A549 (cell line): Measurements from ENCODE around the gene MORN1.

Experiments used
- BHLHE40 ChIP-seq: IDR thresholded peaks from 2 replicates; pipeline ENCODE4 v1.6.1; 2012; ENCODE audit warnings: low read depth, low read length, inconsistent platforms
- CHD4 ChIP-seq: fragments of 200-600 bp; sonication (generic); IDR thresholded peaks from 2 replicates; pipeline ENCODE4 v1.6.1; 2016; ENCODE audit warnings: antibody characterized with exemption, mild to moderate bottlenecking, borderline replicate concordance
- EP300 ChIP-seq, 2 experiments: fragments of >200 bp; sonication (Bioruptor Twin); formaldehyde crosslinking; IDR thresholded peaks; 2 replicates in 1 of 2; 3 replicates in 1 of 2; pipeline ENCODE4 v1.6.1; 2016 to 2017
- GATA3 ChIP-seq: IDR thresholded peaks from 2 replicates; pipeline ENCODE4 v1.6.1; 2012; ENCODE audit warnings: borderline replicate concordance
- MYC ChIP-seq: IDR thresholded peaks from 2 replicates; pipeline ENCODE4 v1.6.1; 2012; ENCODE audit warnings: mild to moderate bottlenecking, inconsistent platforms, low read length, improper control_type of control experiment, borderline replicate concordance
- RFX5 ChIP-seq: fragments of 450-650 bp; IDR thresholded peaks from 2 replicates; pipeline ENCODE4 v1.7.1; 2014; ENCODE audit warnings: antibody characterized with exemption, mild to moderate bottlenecking, moderate library complexity
- TF ChIP-seq, protein P1 (sequence below): fragments of >200 bp; sonication (Bioruptor Twin); formaldehyde crosslinking; IDR thresholded peaks from 3 replicates; pipeline ENCODE4 v1.5.1; 2016
- TF ChIP-seq, protein P2 (sequence below): fragments of 450-650 bp; IDR thresholded peaks from 2 replicates; pipeline ENCODE4 v1.6.1; 2014; ENCODE audit warnings: antibody characterized with exemption

DNA sequence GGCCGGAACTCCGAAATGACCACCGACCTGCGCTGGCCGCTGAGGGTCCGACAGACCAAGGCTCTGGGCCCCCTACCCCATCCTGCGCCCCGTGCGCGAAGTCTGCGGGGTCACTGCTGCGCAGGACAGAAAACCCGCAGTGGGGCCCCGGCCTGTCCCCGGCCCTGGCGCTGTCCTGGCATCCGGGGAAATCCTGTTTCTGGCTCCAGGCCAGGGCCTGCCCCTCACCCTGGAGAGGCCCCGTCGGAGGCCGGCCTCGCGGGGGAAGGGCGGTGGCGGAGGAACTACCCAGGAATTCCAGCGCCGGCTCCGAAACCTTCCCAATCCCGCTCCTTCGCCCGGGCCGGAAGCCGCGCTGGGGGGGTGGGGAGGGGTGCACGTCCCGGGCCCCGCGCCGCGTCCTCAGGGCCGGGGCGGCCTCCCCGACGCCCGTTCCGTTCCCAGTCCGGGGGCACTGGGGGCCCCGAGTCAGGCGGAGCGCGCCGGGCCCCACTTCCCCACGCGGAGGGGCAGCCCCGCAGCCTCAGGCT lies 77.0 kb downstream of the MORN1 start:
- TF ChIP-seq EP300 (IDR thresholded peaks at IDR 0.05): no peak
- TF ChIP-seq RFX5: no peak
- TF ChIP-seq, protein P1, sequence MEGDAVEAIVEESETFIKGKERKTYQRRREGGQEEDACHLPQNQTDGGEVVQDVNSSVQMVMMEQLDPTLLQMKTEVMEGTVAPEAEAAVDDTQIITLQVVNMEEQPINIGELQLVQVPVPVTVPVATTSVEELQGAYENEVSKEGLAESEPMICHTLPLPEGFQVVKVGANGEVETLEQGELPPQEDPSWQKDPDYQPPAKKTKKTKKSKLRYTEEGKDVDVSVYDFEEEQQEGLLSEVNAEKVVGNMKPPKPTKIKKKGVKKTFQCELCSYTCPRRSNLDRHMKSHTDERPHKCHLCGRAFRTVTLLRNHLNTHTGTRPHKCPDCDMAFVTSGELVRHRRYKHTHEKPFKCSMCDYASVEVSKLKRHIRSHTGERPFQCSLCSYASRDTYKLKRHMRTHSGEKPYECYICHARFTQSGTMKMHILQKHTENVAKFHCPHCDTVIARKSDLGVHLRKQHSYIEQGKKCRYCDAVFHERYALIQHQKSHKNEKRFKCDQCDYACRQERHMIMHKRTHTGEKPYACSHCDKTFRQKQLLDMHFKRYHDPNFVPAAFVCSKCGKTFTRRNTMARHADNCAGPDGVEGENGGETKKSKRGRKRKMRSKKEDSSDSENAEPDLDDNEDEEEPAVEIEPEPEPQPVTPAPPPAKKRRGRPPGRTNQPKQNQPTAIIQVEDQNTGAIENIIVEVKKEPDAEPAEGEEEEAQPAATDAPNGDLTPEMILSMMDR: no peak
- TF ChIP-seq, protein P2, sequence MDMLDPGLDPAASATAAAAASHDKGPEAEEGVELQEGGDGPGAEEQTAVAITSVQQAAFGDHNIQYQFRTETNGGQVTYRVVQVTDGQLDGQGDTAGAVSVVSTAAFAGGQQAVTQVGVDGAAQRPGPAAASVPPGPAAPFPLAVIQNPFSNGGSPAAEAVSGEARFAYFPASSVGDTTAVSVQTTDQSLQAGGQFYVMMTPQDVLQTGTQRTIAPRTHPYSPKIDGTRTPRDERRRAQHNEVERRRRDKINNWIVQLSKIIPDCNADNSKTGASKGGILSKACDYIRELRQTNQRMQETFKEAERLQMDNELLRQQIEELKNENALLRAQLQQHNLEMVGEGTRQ: no peak
- TF ChIP-seq CHD4: no peak
- TF ChIP-seq BHLHE40: no peak
- no peak for TF ChIP-seq MYC
- no peak for TF ChIP-seq GATA3
